ENCODE measurements around the gene TYSND1. TPM values are rescaled to one million over a fixed set of nuclear protein-coding genes. Genes with fewer than 3 reads are reported as not detected.

Gene TYSND1
- total and polyA plus RNA-seq, 2 of the 13 experiments (the other 11 are each of a cell fraction or from before 2014, with no cell fraction given) = 3.3 to 8.9 TPM

DNA sequence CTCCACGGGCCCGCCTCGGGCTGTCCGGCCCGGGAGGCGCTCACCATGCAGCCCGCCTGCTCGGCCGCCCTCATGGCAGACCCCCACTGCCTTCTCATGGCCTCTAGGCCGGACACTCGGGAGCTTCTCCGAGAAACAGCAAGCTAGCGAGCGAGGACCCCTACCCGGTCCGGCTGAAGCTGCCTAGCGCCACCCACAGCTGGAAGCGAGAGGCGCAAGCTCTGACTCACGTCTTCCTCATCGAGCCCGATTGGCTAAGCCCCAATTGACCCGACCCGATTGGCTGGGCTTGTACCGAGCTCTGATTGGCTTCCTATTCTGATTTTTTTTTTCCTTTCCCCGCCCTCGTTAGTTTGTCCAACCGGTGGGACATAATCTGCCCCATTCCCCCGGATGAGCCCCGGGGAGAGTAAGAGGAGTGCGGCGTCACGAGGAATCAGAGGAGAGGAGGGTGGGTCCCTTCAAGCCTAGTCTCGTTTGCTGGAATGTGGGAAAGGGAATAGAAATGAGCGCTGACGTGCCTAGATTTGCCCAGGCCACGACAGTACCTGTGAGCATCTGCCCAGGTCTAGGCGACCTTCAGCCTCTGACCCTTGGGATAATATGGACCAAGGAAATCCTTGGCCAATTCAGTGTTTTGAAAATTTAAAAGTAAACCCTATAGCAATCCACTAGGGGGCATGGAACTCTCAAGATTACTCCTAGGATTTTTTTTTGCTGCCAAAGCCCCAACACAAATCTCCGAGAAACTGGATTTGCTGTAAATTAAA is at the start of gene TYSND1 (continued):
- TF ChIP-seq BCL3 (CRISPR knock-in tag; IDR thresholded peaks at IDR 0.05) (no peak; the same call in 1 of the 2 replicates), SMARCE1 (IDR thresholded peaks at IDR 0.05; ENCODE audit: borderline replicate concordance) (no peak), ZEB1 (IDR thresholded peaks at IDR 0.05; ENCODE audit: insufficient replicate concordance, low read depth) (peak; percentile 23), NONO (IDR thresholded peaks at IDR 0.05) (no peak), NONO (CRISPR knock-in tag; conservative IDR thresholded peaks at IDR 0.05) (peak; percentile 65), XRCC5 (optimal IDR thresholded peaks at IDR 0.05; ENCODE audit: low read length) (no peak), GZF1 (CRISPR knock-in tag; IDR thresholded peaks at IDR 0.05) (no peak), ZNF281 (CRISPR knock-in tag; IDR thresholded peaks at IDR 0.05; ENCODE audit: borderline replicate concordance) (no peak), JUN (CRISPR knock-in tag; IDR thresholded peaks at IDR 0.05) (0 out of 2 replicates have a peak, but pooled peaks have one; percentile 54), HBP1 (CRISPR knock-in tag; IDR thresholded peaks at IDR 0.05; ENCODE audit: low read depth) (no peak), ZNF790 (CRISPR knock-in tag; IDR thresholded peaks at IDR 0.05; ENCODE audit: borderline replicate concordance) (no peak), ZNF510 (CRISPR knock-in tag; IDR thresholded peaks at IDR 0.05; ENCODE audit: low read depth) (no peak), SP4 (CRISPR knock-in tag; IDR thresholded peaks at IDR 0.05) (no peak), SETDB1 (CRISPR knock-in tag; IDR thresholded peaks at IDR 0.05; ENCODE audit: borderline replicate concordance) (no peak), MBD4 (IDR thresholded peaks at IDR 0.05; ENCODE audit: borderline replicate concordance, low read length) (no peak), RORA (CRISPR knock-in tag; IDR thresholded peaks at IDR 0.05) (no peak), RFX1 (IDR thresholded peaks at IDR 0.05) (no peak), ONECUT2 (CRISPR knock-in tag; IDR thresholded peaks at IDR 0.05) (no peak), ZNF616 (CRISPR knock-in tag; IDR thresholded peaks at IDR 0.05; ENCODE audit: low read depth) (no peak), ZNF777 (CRISPR knock-in tag; IDR thresholded peaks at IDR 0.05) (no peak), EZH2 (conservative IDR thresholded peaks at IDR 0.05; ENCODE audit: low read depth, low read length) (no peak), KDM1A (CRISPR knock-in tag; IDR thresholded peaks at IDR 0.05) (no peak)
- TF ChIP-seq, protein P1, sequence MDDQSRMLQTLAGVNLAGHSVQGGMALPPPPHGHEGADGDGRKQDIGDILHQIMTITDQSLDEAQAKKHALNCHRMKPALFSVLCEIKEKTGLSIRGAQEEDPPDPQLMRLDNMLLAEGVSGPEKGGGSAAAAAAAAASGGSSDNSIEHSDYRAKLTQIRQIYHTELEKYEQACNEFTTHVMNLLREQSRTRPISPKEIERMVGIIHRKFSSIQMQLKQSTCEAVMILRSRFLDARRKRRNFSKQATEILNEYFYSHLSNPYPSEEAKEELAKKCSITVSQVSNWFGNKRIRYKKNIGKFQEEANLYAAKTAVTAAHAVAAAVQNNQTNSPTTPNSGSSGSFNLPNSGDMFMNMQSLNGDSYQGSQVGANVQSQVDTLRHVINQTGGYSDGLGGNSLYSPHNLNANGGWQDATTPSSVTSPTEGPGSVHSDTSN (CRISPR knock-in tag; IDR thresholded peaks at IDR 0.05; ENCODE audit: borderline replicate concordance) = peak; percentile 55; the same call in 1 of the 2 replicates
- TF ChIP-seq, protein P2, sequence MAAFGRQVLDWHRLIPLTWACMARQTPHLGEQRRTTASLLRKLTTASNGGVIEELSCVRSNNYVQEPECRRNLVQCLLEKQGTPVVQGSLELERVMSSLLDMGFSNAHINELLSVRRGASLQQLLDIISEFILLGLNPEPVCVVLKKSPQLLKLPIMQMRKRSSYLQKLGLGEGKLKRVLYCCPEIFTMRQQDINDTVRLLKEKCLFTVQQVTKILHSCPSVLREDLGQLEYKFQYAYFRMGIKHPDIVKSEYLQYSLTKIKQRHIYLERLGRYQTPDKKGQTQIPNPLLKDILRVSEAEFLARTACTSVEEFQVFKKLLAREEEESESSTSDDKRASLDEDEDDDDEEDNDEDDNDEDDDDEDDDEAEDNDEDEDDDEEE (CRISPR knock-in tag; IDR thresholded peaks at IDR 0.05) = no peak

Measured in HepG2 (cell line).